HUES6 (cell line): Measurements from ENCODE around the gene HDAC9.

Experiments used
- H3K27ac ChIP-seq: 2 replicates; pipeline ENCODE4 v1.7.0; 2013; ENCODE audit warnings: low read depth, mild to moderate bottlenecking, low read length, inconsistent platforms
- H3K27me3 ChIP-seq: 2 replicates; pipeline ENCODE4 v1.6.1; 2013; ENCODE audit warnings: low read length; ENCODE audit not compliant: control insufficient read depth, insufficient read depth
- H3K36me3 ChIP-seq: 2 replicates; pipeline ENCODE4 v1.6.1; 2013; ENCODE audit warnings: low read length; ENCODE audit not compliant: control insufficient read depth, insufficient read depth
- H3K4me1 ChIP-seq: 2 replicates; pipeline ENCODE4 v1.6.1; 2013; ENCODE audit warnings: low read length; ENCODE audit not compliant: control insufficient read depth, insufficient read depth
- H3K4me3 ChIP-seq: 2 replicates; pipeline ENCODE4 v1.5.1; 2013; ENCODE audit warnings: low read depth, low read length
- H3K9ac ChIP-seq: one replicate; pipeline ENCODE4 v1.6.1; 2013; ENCODE audit warnings: mild to moderate bottlenecking, low read length
- H3K9me3 ChIP-seq: 2 replicates; pipeline ENCODE4 v1.6.1; 2013; ENCODE audit warnings: low read depth, low read length; ENCODE audit not compliant: control insufficient read depth, insufficient read depth

HDAC9 gene

GRCh38 chr7:18927134-18927533 lies 431.6 kb downstream of the HDAC9 start:
- H3K36me3 ChIP-seq = no peaks in the 10 kb centered on the region

GRCh38 chr7:18936265-18936664 lies 440.7 kb downstream of the HDAC9 start:
- Histone ChIP-seq H3K4me1 (peaks cover 24% of the 10 kb centered on the region), H3K27me3 (no peaks in the 10 kb centered on the region), H3K36me3 (no peaks in the 10 kb centered on the region), H3K27ac (no peak overlapping the region), H3K4me3 (no peak overlapping the region), H3K9me3 (no peaks in the 10 kb centered on the region), H3K9ac (no peak overlapping the region)

More at GRCh38 chr7:18927134-18927533, 431.6 kb downstream of the HDAC9 start:
- no peaks in the 10 kb centered on the region for H3K9me3 ChIP-seq
- no peaks in the 10 kb centered on the region for H3K4me1 ChIP-seq
- H3K9ac ChIP-seq = no peak overlapping the region
- H3K27me3 ChIP-seq = no peaks in the 10 kb centered on the region
- no peak overlapping the region for H3K27ac ChIP-seq
- no peak overlapping the region for H3K4me3 ChIP-seq

- no peak overlapping the region for H3K9ac ChIP-seq
- H3K27ac ChIP-seq = peak overlapping the region; percentile 34; the same call in 1 of the 2 replicates
- peaks cover 33% of the 10 kb centered on the region for H3K4me1 ChIP-seq
- no peaks in the 10 kb centered on the region for H3K9me3 ChIP-seq
- H3K27me3 ChIP-seq = no peaks in the 10 kb centered on the region
- no peak overlapping the region for H3K4me3 ChIP-seq
- H3K36me3 ChIP-seq = no peaks in the 10 kb centered on the region
These were observed 444.4 kb downstream of the HDAC9 start for GRCh38 chr7:18939771-18940592.

GRCh38 chr7:18940593-18941134 lies 445.1 kb downstream of the HDAC9 start:
- peak overlapping the region; percentile 34; the same call in 1 of the 2 replicates for H3K27ac ChIP-seq
- peak overlapping the region; percentile 13; the same call in 1 of the 2 replicates for H3K4me3 ChIP-seq
- no peaks in the 10 kb centered on the region for H3K9me3 ChIP-seq
- H3K36me3 ChIP-seq = no peaks in the 10 kb centered on the region
- no peaks in the 10 kb centered on the region for H3K27me3 ChIP-seq
- no peak overlapping the region for H3K9ac ChIP-seq
- H3K4me1 ChIP-seq = peaks cover 33% of the 10 kb centered on the region

- Histone ChIP-seq H3K9ac (no peak overlapping the region), H3K36me3 (no peaks in the 10 kb centered on the region), H3K27ac (peak overlapping the region; percentile 7; the same call in 1 of the 2 replicates), H3K9me3 (no peaks in the 10 kb centered on the region), H3K27me3 (no peaks in the 10 kb centered on the region), H3K4me1 (peaks cover 33% of the 10 kb centered on the region), H3K4me3 (no peak overlapping the region)
These were observed 445.7 kb downstream of the HDAC9 start for GRCh38 chr7:18941207-18941606.

GRCh38 chr7:18948521-18948920 lies 453.0 kb downstream of the HDAC9 start:
- Histone ChIP-seq H3K4me1 (no peaks in the 10 kb centered on the region), H3K36me3 (no peaks in the 10 kb centered on the region), H3K27me3 (no peaks in the 10 kb centered on the region), H3K27ac (no peak overlapping the region), H3K4me3 (no peak overlapping the region), H3K9ac (no peak overlapping the region), H3K9me3 (no peaks in the 10 kb centered on the region)

GRCh38 chr7:18952846-18953245 lies 457.3 kb downstream of the HDAC9 start:
- H3K36me3 ChIP-seq = no peaks in the 10 kb centered on the region
- no peak overlapping the region for H3K27ac ChIP-seq
- H3K9ac ChIP-seq = no peak overlapping the region

GRCh38 chr7:18958627-18959026 lies 463.1 kb downstream of the HDAC9 start:
- no peak overlapping the region for H3K9ac ChIP-seq
- no peaks in the 10 kb centered on the region for H3K36me3 ChIP-seq
- H3K9me3 ChIP-seq = no peaks in the 10 kb centered on the region
- no peak overlapping the region for H3K27ac ChIP-seq
- H3K4me3 ChIP-seq = no peak overlapping the region
- no peaks in the 10 kb centered on the region for H3K27me3 ChIP-seq
- no peaks in the 10 kb centered on the region for H3K4me1 ChIP-seq

More at GRCh38 chr7:18952846-18953245, 457.3 kb downstream of the HDAC9 start:
- no peaks in the 10 kb centered on the region for H3K4me1 ChIP-seq
- H3K4me3 ChIP-seq = no peak overlapping the region
- H3K9me3 ChIP-seq = no peaks in the 10 kb centered on the region
- no peaks in the 10 kb centered on the region for H3K27me3 ChIP-seq

- H3K36me3 ChIP-seq = no peaks in the 10 kb centered on the region
- no peak overlapping the region for H3K9ac ChIP-seq
- no peak overlapping the region for H3K4me3 ChIP-seq
- H3K9me3 ChIP-seq = no peaks in the 10 kb centered on the region
- no peaks in the 10 kb centered on the region for H3K27me3 ChIP-seq
- H3K27ac ChIP-seq = no peak overlapping the region
- no peaks in the 10 kb centered on the region for H3K4me1 ChIP-seq
These were observed 465.2 kb downstream of the HDAC9 start for GRCh38 chr7:18960725-18961124.

- Histone ChIP-seq H3K9me3 (no peaks in the 10 kb centered on the region), H3K4me3 (no peak overlapping the region), H3K9ac (no peak overlapping the region), H3K27me3 (no peaks in the 10 kb centered on the region), H3K4me1 (no peaks in the 10 kb centered on the region), H3K27ac (no peak overlapping the region), H3K36me3 (no peaks in the 10 kb centered on the region)
These were observed 466.5 kb downstream of the HDAC9 start for GRCh38 chr7:18962031-18962430.

- Histone ChIP-seq H3K9ac (no peak overlapping the region), H3K36me3 (no peaks in the 10 kb centered on the region), H3K4me1 (no peaks in the 10 kb centered on the region), H3K27me3 (no peaks in the 10 kb centered on the region), H3K4me3 (no peak overlapping the region), H3K27ac (no peak overlapping the region), H3K9me3 (no peaks in the 10 kb centered on the region)
These were observed 470.1 kb downstream of the HDAC9 start for GRCh38 chr7:18965657-18966056.
